Suprapubic skin (tissue), 4 donors: ENCODE measurements around the gene RPP14. TPM values are rescaled to one million over a fixed set of nuclear protein-coding genes. Genes with fewer than 3 reads are reported as not detected.
A peak's percentile ranks its signal among the peaks of the same experiment; 100 is the strongest.

Experiments
- DNase-seq, 2 donors: peaks; one replicate each; pipeline ENCODE4 v3.0.0-alpha.2; 2019; ENCODE audit warnings: low spot score in 2 of 2
- H3K27ac ChIP-seq: fragments of 200-600 bp; sonication (generic); one replicate; pipeline ENCODE4 v1.5.1; 2019
- H3K27me3 ChIP-seq: fragments of 200-600 bp; sonication (generic); one replicate; pipeline ENCODE4 v1.5.1; 2019
- H3K36me3 ChIP-seq: fragments of 200-600 bp; sonication (generic); one replicate; pipeline ENCODE4 v1.5.1; 2019
- H3K4me1 ChIP-seq: fragments of 200-600 bp; sonication (generic); one replicate; pipeline ENCODE4 v1.5.1; 2019
- H3K4me3 ChIP-seq: fragments of 200-600 bp; sonication (generic); one replicate; pipeline ENCODE4 v1.5.1; 2019; ENCODE audit warnings: mild to moderate bottlenecking
- H3K9me3 ChIP-seq: fragments of 200-600 bp; sonication (generic); one replicate; pipeline ENCODE4 v1.5.1; 2019
- CTCF ChIP-seq, 2 donors: fragments of 200-600 bp in 1 of 2; fragments of 450-650 bp in 1 of 2; sonication (generic) in 1 of 2; IDR thresholded peaks; one replicate each; pipeline ENCODE4 v1.5.1; 2016 to 2019; ENCODE audit warnings: antibody characterized with exemption in 2 of 2, mild to moderate bottlenecking in 1 of 2, moderate library complexity in 1 of 2
- EP300 ChIP-seq: sonication (generic); formaldehyde crosslinking; IDR thresholded peaks from one replicate; pipeline ENCODE4 v1.6.1; 2017; ENCODE audit warnings: antibody characterized with exemption
- POLR2A ChIP-seq, 2 donors: fragments of 450-650 bp; IDR thresholded peaks; one replicate each; pipeline ENCODE4 v1.6.1; 2017; ENCODE audit warnings: antibody characterized with exemption in 2 of 2, mild to moderate bottlenecking in 2 of 2, moderate library complexity in 2 of 2
- POLR2AphosphoS5 ChIP-seq, 3 donors: sonication (generic); formaldehyde crosslinking; IDR thresholded peaks; one replicate each; pipeline ENCODE4 v1.6.1; 2017; ENCODE audit warnings: antibody characterized with exemption in 3 of 3
- WGBS: methylation state at CpG from one replicate; pipeline ENCODE4 v1.1.5; 2018; 5-methylcytosine and 5-hydroxymethylcytosine counted together
- total RNA-seq, 4 donors: library from RNA; depleted of rRNA; stranded (reverse); fragments of >200 nt; gene quantifications; one replicate each; pipeline ENCODE4 v1.1.0, GENCODE V29; 2016

The RPP14 gene
- total RNA-seq, 4 donors from 2014 or later: 5.0 to 9.9 (median 8.0) TPM

GRCh38 chr3:58333206-58334012, 27.4 kb downstream of the RPP14 start:
- under 1% methylated on average over 11 of the region's 37 CpGs for WGBS
- no peak for DNase-seq
- peak overlapping the region; percentile 72 for H3K27ac ChIP-seq
- H3K9me3 ChIP-seq: no peaks in the 10 kb centered on the region
- H3K36me3 ChIP-seq: no peaks in the 10 kb centered on the region
- peak overlapping the region; percentile 81 for H3K4me3 ChIP-seq
- H3K27me3 ChIP-seq: no peaks in the 10 kb centered on the region
- no peak for TF ChIP-seq POLR2A (IDR thresholded peaks at IDR 0.05)
- TF ChIP-seq EP300: no peak
- no peak for TF ChIP-seq POLR2AphosphoS5 (IDR thresholded peaks at IDR 0.05)
- TF ChIP-seq CTCF (IDR thresholded peaks at IDR 0.05): no peak
- peaks cover 40% of the 10 kb centered on the region for H3K4me1 ChIP-seq

GRCh38 chr3:58334013-58334321, 27.9 kb downstream of the RPP14 start:
- peaks cover 40% of the 10 kb centered on the region for H3K4me1 ChIP-seq
- no peaks in the 10 kb centered on the region for H3K27me3 ChIP-seq
- TF ChIP-seq POLR2A (IDR thresholded peaks at IDR 0.05) (no peak), POLR2AphosphoS5 (IDR thresholded peaks at IDR 0.05) (no peak)
- no peaks in the 10 kb centered on the region for H3K9me3 ChIP-seq
- H3K4me3 ChIP-seq: peak overlapping the region; percentile 81
- WGBS: 15% methylated on average over 4 of the region's 4 CpGs
- DNase-seq: no peak
- H3K27ac ChIP-seq: no peak overlapping the region
- H3K36me3 ChIP-seq: no peaks in the 10 kb centered on the region

GRCh38 chr3:58334506-58334884, 28.4 kb downstream of the RPP14 start:
- Histone ChIP-seq H3K27me3 (no peaks in the 10 kb centered on the region), H3K4me1 (peaks cover 40% of the 10 kb centered on the region), H3K9me3 (no peaks in the 10 kb centered on the region), H3K27ac (peak overlapping the region; percentile 71), H3K4me3 (peak overlapping the region; percentile 81), H3K36me3 (no peaks in the 10 kb centered on the region)
- TF ChIP-seq EP300 (no peak), CTCF (IDR thresholded peaks at IDR 0.05) (no peak), POLR2A (IDR thresholded peaks at IDR 0.05) (no peak), POLR2AphosphoS5 (IDR thresholded peaks at IDR 0.05) (no peak)
- DNase-seq: no peak
- WGBS: 48% methylated on average over 1 of the region's 1 CpG

GRCh38 chr3:58335652-58335947, 29.6 kb downstream of the RPP14 start:
- 38% methylated on average over 1 of the region's 1 CpG for WGBS
- Histone ChIP-seq H3K27ac (peak overlapping the region; percentile 71), H3K9me3 (no peaks in the 10 kb centered on the region), H3K4me3 (peak overlapping the region; percentile 22), H3K4me1 (peaks cover 40% of the 10 kb centered on the region), H3K36me3 (peaks cover 3% of the 10 kb centered on the region), H3K27me3 (no peaks in the 10 kb centered on the region)
- TF ChIP-seq POLR2AphosphoS5 (IDR thresholded peaks at IDR 0.05) (no peak), POLR2A (IDR thresholded peaks at IDR 0.05) (no peak), CTCF (IDR thresholded peaks at IDR 0.05) (no peak), EP300 (no peak)
- DNase-seq: no peak

- 96% methylated on average over 3 of the region's 3 CpGs for WGBS
- H3K36me3 ChIP-seq: peaks cover 3% of the 10 kb centered on the region
- H3K4me3 ChIP-seq: no peak overlapping the region
- H3K27ac ChIP-seq: no peak overlapping the region
- no peaks in the 10 kb centered on the region for H3K9me3 ChIP-seq
- H3K27me3 ChIP-seq: no peaks in the 10 kb centered on the region
- no peak for DNase-seq
- TF ChIP-seq POLR2AphosphoS5 (IDR thresholded peaks at IDR 0.05) (no peak), POLR2A (IDR thresholded peaks at IDR 0.05) (no peak), CTCF (IDR thresholded peaks at IDR 0.05) (no peak), EP300 (no peak)
- H3K4me1 ChIP-seq: peaks cover 40% of the 10 kb centered on the region
Measured at GRCh38 chr3:58336135-58336882, 30.3 kb downstream of the RPP14 start.
